Keratinocyte (primary cell): ENCODE data around the gene KRT81. TPM values are rescaled to one million over a fixed set of nuclear protein-coding genes. Genes with fewer than 3 reads are reported as not detected.
"Not testable (repeated sequence)": the region's sequence is repeated elsewhere in the genome, so short reads cannot be mapped to it uniquely, and the experiment has no call there.

Experiments used
- DNase-seq: peaks from one replicate; pipeline ENCODE4 v3.0.0-alpha.2; 2011; ENCODE audit warnings: low read depth, missing footprints, low spot score
- FAIRE-seq: peaks from 2 replicates; lab custom pipeline; 2011; peaks lifted over from hg19 to GRCh38; lab: Jason Lieb, UNC
- H2AFZ ChIP-seq: 2 replicates; pipeline ENCODE4 v1.6.0; 2012; ENCODE audit warnings: low read length, control low read depth, inconsistent platforms; ENCODE audit not compliant: control insufficient read depth
- H3K27ac ChIP-seq: 2 replicates; pipeline ENCODE4 v1.5.1; 2011; ENCODE audit warnings: low read length; ENCODE audit not compliant: control insufficient read depth, insufficient read depth
- H3K27me3 ChIP-seq: 3 replicates; pipeline ENCODE4 v1.6.0; 2011; ENCODE audit warnings: low read length; ENCODE audit not compliant: control insufficient read depth, insufficient read depth; ENCODE audit errors: extremely low read depth
- H3K36me3 ChIP-seq, 2 experiments: 2 replicates in 1 of 2; 3 replicates in 1 of 2; pipeline ENCODE4 v1.5.1; 2011; ENCODE audit warnings: low read length in 2 of 2, mild to moderate bottlenecking in 1 of 2; ENCODE audit not compliant: control insufficient read depth in 2 of 2, insufficient read depth in 2 of 2; ENCODE audit errors: extremely low read depth in 1 of 2
- H3K4me1 ChIP-seq: 3 replicates; pipeline ENCODE4 v1.5.1; 2011; ENCODE audit warnings: low read length; ENCODE audit not compliant: control insufficient read depth, insufficient read depth; ENCODE audit errors: extremely low read depth
- H3K4me2 ChIP-seq: 3 replicates; pipeline ENCODE4 v1.6.0; 2011; ENCODE audit warnings: low read depth, low read length; ENCODE audit not compliant: control insufficient read depth, insufficient read depth; ENCODE audit errors: extremely low read depth
- H3K4me3 ChIP-seq, 3 experiments: fragments of 200-600 bp in 1 of 3; sonication (generic) in 1 of 3; 2 replicates in 2 of 3; 3 replicates in 1 of 3; pipeline ENCODE4 v1.5.1; 2011 to 2016; ENCODE audit warnings: low read length in 3 of 3, mild to moderate bottlenecking in 3 of 3, control low read depth in 2 of 3, inconsistent platforms in 1 of 3, low read depth in 1 of 3, mixed read lengths in 1 of 3, mixed run types in 1 of 3, moderate library complexity in 1 of 3; ENCODE audit not compliant: control insufficient read depth in 2 of 3, insufficient read depth in 2 of 3; ENCODE audit errors: extremely low read depth in 1 of 3
- H3K79me2 ChIP-seq: 2 replicates; pipeline ENCODE4 v1.6.0; 2012; ENCODE audit warnings: low read length; ENCODE audit not compliant: control insufficient read depth, insufficient read depth
- H3K9ac ChIP-seq: 3 replicates; pipeline ENCODE4 v1.6.0; 2011; ENCODE audit warnings: low read length; ENCODE audit not compliant: control insufficient read depth, insufficient read depth; ENCODE audit errors: extremely low read depth
- H3K9me1 ChIP-seq: 3 replicates; pipeline ENCODE4 v1.6.0; 2011; ENCODE audit warnings: low read length; ENCODE audit not compliant: control insufficient read depth, insufficient read depth; ENCODE audit errors: extremely low read depth
- H3K9me3 ChIP-seq: 2 replicates; pipeline ENCODE4 v1.5.1; 2012; ENCODE audit warnings: low read depth, low read length; ENCODE audit not compliant: control insufficient read depth
- H4K20me1 ChIP-seq: 3 replicates; pipeline ENCODE4 v1.6.0; 2011; ENCODE audit warnings: low read length; ENCODE audit not compliant: control insufficient read depth, insufficient read depth; ENCODE audit errors: extremely low read depth
- CTCF ChIP-seq, 3 experiments: IDR thresholded peaks in 1 of 3; conservative IDR thresholded peaks in 1 of 3; optimal IDR thresholded peaks in 1 of 3; 2 replicates in 2 of 3; 3 replicates in 1 of 3; pipeline versions ENCODE3 to v1.5.1; 2011; ENCODE audit warnings: low read length in 3 of 3, mild to moderate bottlenecking in 3 of 3, moderate library complexity in 2 of 3, control low read depth in 1 of 3, inconsistent platforms in 1 of 3; ENCODE audit not compliant: insufficient read depth in 2 of 3; ENCODE audit errors: extremely low read depth in 1 of 3
- EZH2 ChIP-seq: IDR thresholded peaks from one replicate; pipeline ENCODE4 v1.6.1; 2012; ENCODE audit warnings: inconsistent platforms, mild to moderate bottlenecking, low read length, moderate library complexity
- dilution Hi-C: fragments of 300-500 bp; cut with MboI; formaldehyde crosslinking; loops from one replicate; pipeline ENCODE4 v1.7.0; 2020; ENCODE audit warnings: low sequenced_read_pairs; ENCODE audit not compliant: extremely low pct_ligation_motif_present
- polyA plus RNA-seq, 5 experiments: library from polyadenylated mRNA; depleted of rRNA in 3 of 5; stranded (reverse) in 3 of 5; stranded (forward) in 1 of 5; unstranded in 1 of 5; fragments of >200 nt; gene quantifications; 1 replicate in 1 of 5; 2 replicates in 3 of 5; 3 replicates in 1 of 5; pipeline versions ENCODE4 v1.2.1 to v1.2.3, GENCODE V29; 2011 to 2012; ENCODE audit warnings: missing spikeins in 2 of 5, low read depth in 1 of 5, low replicate concordance in 1 of 5

The KRT81 gene
- polyA plus RNA-seq, 1 donor (not counting 4 experiments of a cell fraction or from before 2014, with no cell fraction given) = 0.03 TPM

DNA sequence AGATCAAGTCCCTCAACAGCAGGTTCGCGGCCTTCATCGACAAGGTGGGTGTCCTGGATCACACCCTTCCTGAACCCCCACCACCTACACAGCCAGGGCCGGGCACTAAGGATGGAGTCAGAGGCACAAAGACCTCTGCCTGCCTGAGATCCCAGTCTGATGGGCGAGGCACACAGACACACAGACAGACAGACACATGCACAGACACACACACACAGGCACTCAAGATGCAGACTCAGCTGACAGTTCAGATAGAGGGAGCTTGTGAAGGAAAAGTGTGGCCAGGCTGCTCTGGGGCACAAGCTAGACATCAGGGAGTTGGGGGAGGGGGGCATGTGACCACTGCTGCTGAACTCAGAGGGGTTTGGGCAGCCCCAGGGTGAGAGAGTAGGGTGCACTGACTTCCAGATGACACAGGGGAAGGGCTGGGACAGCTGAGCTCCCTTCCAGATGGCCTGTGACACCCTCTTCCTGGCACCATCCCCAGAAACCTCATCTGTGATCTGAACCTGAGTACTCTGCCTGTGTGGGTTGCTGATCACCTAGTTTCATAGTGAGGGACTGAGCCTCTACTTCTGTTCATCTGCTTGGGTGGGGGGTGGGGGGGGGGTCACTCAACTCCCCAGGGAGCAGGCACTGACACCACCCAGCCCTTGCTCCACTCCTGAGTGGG is 11.0 kb upstream of the KRT81 start:
- H3K4me2 ChIP-seq, dilution Hi-C loops, H3K27ac ChIP-seq, H3K36me3 ChIP-seq, H4K20me1 ChIP-seq, H3K9me1 ChIP-seq, H3K27me3 ChIP-seq, FAIRE-seq, H3K4me3 ChIP-seq, DNase-seq, H3K79me2 ChIP-seq, H3K4me1 ChIP-seq, H2AFZ ChIP-seq, H3K9ac ChIP-seq, H3K9me3 ChIP-seq: not testable (repeated sequence)

GRCh38 chr12:52301721-52302120 is 10.4 kb upstream of the KRT81 start:
- not testable (repeated sequence) for DNase-seq, H3K27ac ChIP-seq

GRCh38 chr12:52300796-52301691 is 9.7 kb upstream of the KRT81 start:
- dilution Hi-C loops = no loop called here
- Histone ChIP-seq H4K20me1 (no peaks in the 10 kb centered on the region), H3K27me3 (peaks cover 6% of the 10 kb centered on the region), H3K79me2 (no peaks in the 10 kb centered on the region), H3K4me2 (no peak overlapping the region), H3K9me1 (no peaks in the 10 kb centered on the region), H3K27ac (no peak overlapping the region), H3K36me3 (no peaks in the 10 kb centered on the region), H3K4me1 (no peaks in the 10 kb centered on the region), H3K4me3 (no peak overlapping the region), H2AFZ (no peak overlapping the region), H3K9ac (no peak overlapping the region), H3K9me3 (no peaks in the 10 kb centered on the region)
- FAIRE-seq (no peak), DNase-seq (no peak)
- TF ChIP-seq CTCF (optimal IDR thresholded peaks at IDR 0.05 in 1 of 3, IDR thresholded peaks at IDR 0.05 in 1 of 3, conservative IDR thresholded peaks at IDR 0.05 in 1 of 3; ENCODE audit: extremely low read depth in 1 of 3, insufficient read depth in 2 of 3, low read length in 3 of 3) (no peak), EZH2 (no peak)

More at GRCh38 chr12:52301721-52302120, 10.4 kb upstream of the KRT81 start:
- H3K4me3 ChIP-seq, H3K36me3 ChIP-seq, H3K4me2 ChIP-seq, H3K4me1 ChIP-seq, H3K79me2 ChIP-seq, H3K9me3 ChIP-seq, H4K20me1 ChIP-seq, H3K9ac ChIP-seq, H3K27me3 ChIP-seq, dilution Hi-C loops, H3K9me1 ChIP-seq, H2AFZ ChIP-seq, FAIRE-seq: not testable (repeated sequence)
